Neural cell (in vitro differentiated cells): ENCODE data around the gene NEURL3. TPM values are rescaled to one million over a fixed set of nuclear protein-coding genes. Genes with fewer than 3 reads are reported as not detected.
"Not testable (repeated sequence)": the region's sequence is repeated elsewhere in the genome, so short reads cannot be mapped to it uniquely, and the experiment has no call there.

Experiments used
- H2AFZ ChIP-seq: fragments of 200-600, 300-800 bp; sonication (generic), shearing (Covaris generic); 2 replicates; pipeline ENCODE4 v1.6.0; 2014; ENCODE audit warnings: low read depth, mild to moderate bottlenecking, antibody characterized with exemption, low read length, moderate library complexity
- H3F3A ChIP-seq: fragments of 200-600 bp; shearing (Covaris generic); 2 replicates; pipeline ENCODE4 v1.6.1; 2016; ENCODE audit warnings: mild to moderate bottlenecking, moderate library complexity, mixed read lengths, antibody characterized with exemption, low read length; ENCODE audit not compliant: insufficient read depth, poor library complexity, severe bottlenecking
- H3K27ac ChIP-seq: fragments of 200-600, 300-800 bp; sonication (generic), shearing (Covaris generic); 2 replicates; pipeline ENCODE4 v1.5.1; 2014; ENCODE audit warnings: mild to moderate bottlenecking, low read length, moderate library complexity
- H3K27me3 ChIP-seq: fragments of 300-800, 200-600 bp; sonication (generic), shearing (Covaris generic); 2 replicates; pipeline ENCODE4 v1.6.0; 2014; ENCODE audit warnings: mild to moderate bottlenecking, low read depth, low read length, moderate library complexity; ENCODE audit not compliant: insufficient read depth
- H3K36me3 ChIP-seq: fragments of 300-800, 200-600 bp; sonication (generic), shearing (Covaris generic); 2 replicates; pipeline ENCODE4 v1.5.1; 2014; ENCODE audit warnings: mild to moderate bottlenecking, antibody characterized with exemption, low read length, moderate library complexity; ENCODE audit not compliant: insufficient read depth
- H3K4me2 ChIP-seq: fragments of 300-800, 200-600 bp; sonication (generic), shearing (Covaris generic); 2 replicates; pipeline ENCODE4 v1.6.0; 2014; ENCODE audit warnings: mild to moderate bottlenecking, low read length
- H3K4me3 ChIP-seq: fragments of 300-800, 200-600 bp; sonication (generic), shearing (Covaris generic); 2 replicates; pipeline ENCODE4 v1.5.1; 2014; ENCODE audit warnings: mild to moderate bottlenecking, low read length, moderate library complexity
- H3K79me2 ChIP-seq: fragments of 200-600 bp; shearing (Covaris generic); replicated peaks from 2 replicates; pipeline ENCODE4 v1.6.0; 2014; ENCODE audit warnings: mild to moderate bottlenecking, low read length, moderate library complexity; ENCODE audit not compliant: insufficient read depth
- H3K9ac ChIP-seq: fragments of 300-800, 200-600 bp; sonication (generic), shearing (Covaris generic); 2 replicates; pipeline ENCODE4 v1.6.1; 2016; ENCODE audit warnings: mild to moderate bottlenecking, low read length, mixed read lengths
- H3K9me2 ChIP-seq: fragments of 200-600 bp; shearing (Covaris generic); 2 replicates; pipeline ENCODE4 v1.6.1; 2016; ENCODE audit warnings: mild to moderate bottlenecking, low read length, mixed read lengths; ENCODE audit not compliant: insufficient read depth
- H3K9me3 ChIP-seq: fragments of 200-600, 300-800 bp; sonication (generic), shearing (Covaris generic); 2 replicates; pipeline ENCODE4 v1.6.1; 2016; ENCODE audit warnings: mild to moderate bottlenecking, mixed run types, low read length, moderate library complexity, mixed read lengths
- H4K20me1 ChIP-seq: fragments of 200-600 bp; shearing (Covaris generic); 2 replicates; pipeline ENCODE4 v1.6.1; 2016; ENCODE audit warnings: mild to moderate bottlenecking, mixed run types; ENCODE audit not compliant: insufficient read depth
- EP300 ChIP-seq: fragments of 450-650 bp; conservative IDR thresholded peaks from 2 replicates; pipeline ENCODE4 v1.6.1; 2014; ENCODE audit warnings: antibody characterized with exemption, mild to moderate bottlenecking, moderate library complexity; ENCODE audit not compliant: poor library complexity, severe bottlenecking
- EZH2 ChIP-seq: fragments of 200-600, 300-800 bp; shearing (Covaris generic), sonication (generic); IDR thresholded peaks from 2 replicates; pipeline ENCODE4 v1.6.1; 2014; ENCODE audit warnings: antibody characterized with exemption, low read length, borderline replicate concordance, mild to moderate bottlenecking; ENCODE audit not compliant: insufficient read depth, poor library complexity, severe bottlenecking
- MXI1 ChIP-seq: fragments of 450-650 bp; conservative IDR thresholded peaks from 2 replicates; pipeline ENCODE4 v1.6.1; 2014; ENCODE audit warnings: antibody characterized with exemption, mild to moderate bottlenecking; ENCODE audit not compliant: poor library complexity, severe bottlenecking
- POLR2AphosphoS5 ChIP-seq: IDR thresholded peaks from 2 replicates; pipeline ENCODE4 v1.6.1; 2012
- RAD21 ChIP-seq: fragments of 450-650 bp; conservative IDR thresholded peaks from 2 replicates; pipeline ENCODE4 v1.6.1; 2014; ENCODE audit warnings: antibody characterized with exemption, mild to moderate bottlenecking, moderate library complexity
- SMC3 ChIP-seq: fragments of 450-650 bp; conservative IDR thresholded peaks from 2 replicates; pipeline ENCODE4 v1.6.1; 2014; ENCODE audit warnings: antibody characterized with exemption, mild to moderate bottlenecking, moderate library complexity; ENCODE audit not compliant: poor library complexity
- TAF1 ChIP-seq: IDR thresholded peaks from 2 replicates; pipeline ENCODE4 v1.6.1; 2012; ENCODE audit warnings: low read depth
- polyA plus RNA-seq: library from polyadenylated mRNA; depleted of rRNA; stranded (reverse); fragments of >200 nt; gene quantifications from 2 replicates; pipeline ENCODE4 v1.2.3, GENCODE V29; 2014
- TF ChIP-seq, protein P1 (sequence below): IDR thresholded peaks from 2 replicates; pipeline ENCODE4 v1.6.1; 2012; ENCODE audit warnings: borderline replicate concordance
- TF ChIP-seq, protein P2 (sequence below): fragments of 450-650 bp; IDR thresholded peaks from 2 replicates; pipeline ENCODE4 v1.5.1; 2014; ENCODE audit warnings: antibody characterized with exemption, mild to moderate bottlenecking, moderate library complexity; ENCODE audit not compliant: poor library complexity, severe bottlenecking

Gene NEURL3
- polyA plus RNA-seq, 1 donor from 2014 or later: not detected

DNA sequence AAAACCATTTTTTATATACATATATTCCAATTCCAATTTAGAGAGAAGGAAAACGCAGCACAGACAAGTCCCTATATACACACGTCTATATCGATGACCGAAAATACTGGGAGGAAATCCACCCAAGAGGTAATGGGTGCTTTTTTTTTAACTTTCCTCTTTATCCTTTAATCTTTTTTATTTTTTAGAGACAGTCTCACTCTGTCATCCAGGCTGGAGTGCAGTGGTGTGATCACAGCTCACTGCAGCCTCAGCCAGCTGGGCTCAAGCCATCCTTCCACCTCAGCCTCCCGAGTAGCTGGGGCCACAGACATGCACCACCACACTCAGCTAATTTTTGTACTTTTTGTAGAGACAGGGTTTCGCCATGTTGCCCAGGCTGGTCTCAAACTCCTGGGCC lies 6.5 kb downstream of the NEURL3 start:
- H3K9me3 ChIP-seq, H3K27me3 ChIP-seq, H3K36me3 ChIP-seq, H2AFZ ChIP-seq, H3K4me3 ChIP-seq, H3K79me2 ChIP-seq, H3K9ac ChIP-seq, H3F3A ChIP-seq, H3K4me2 ChIP-seq, H3K9me2 ChIP-seq, H3K27ac ChIP-seq, H4K20me1 ChIP-seq: not testable (repeated sequence)

DNA sequence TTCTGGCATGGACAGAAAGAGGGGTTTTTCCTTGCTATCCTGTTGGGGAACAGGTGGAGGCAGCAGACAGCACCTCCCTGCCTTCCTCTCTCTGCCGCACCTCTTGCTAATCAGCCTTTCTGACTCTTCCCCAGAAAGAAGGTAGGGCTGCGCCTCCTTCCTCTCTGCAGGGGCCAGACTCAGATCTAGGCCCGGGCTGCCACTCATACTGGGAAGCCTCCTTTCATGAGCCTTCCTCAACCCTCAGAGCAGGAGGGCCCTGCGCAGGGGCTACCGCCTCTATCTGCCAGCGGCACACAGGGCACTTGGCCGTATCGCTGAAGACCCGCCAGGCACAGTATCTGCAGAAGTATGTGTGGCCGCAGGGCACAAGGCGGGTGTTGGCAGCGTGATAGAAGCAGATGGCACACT lies 7.1 kb downstream of the NEURL3 start:
- no peak for TF ChIP-seq MXI1
- no peak for TF ChIP-seq EZH2
- H2AFZ ChIP-seq: no peak overlapping the region

DNA sequence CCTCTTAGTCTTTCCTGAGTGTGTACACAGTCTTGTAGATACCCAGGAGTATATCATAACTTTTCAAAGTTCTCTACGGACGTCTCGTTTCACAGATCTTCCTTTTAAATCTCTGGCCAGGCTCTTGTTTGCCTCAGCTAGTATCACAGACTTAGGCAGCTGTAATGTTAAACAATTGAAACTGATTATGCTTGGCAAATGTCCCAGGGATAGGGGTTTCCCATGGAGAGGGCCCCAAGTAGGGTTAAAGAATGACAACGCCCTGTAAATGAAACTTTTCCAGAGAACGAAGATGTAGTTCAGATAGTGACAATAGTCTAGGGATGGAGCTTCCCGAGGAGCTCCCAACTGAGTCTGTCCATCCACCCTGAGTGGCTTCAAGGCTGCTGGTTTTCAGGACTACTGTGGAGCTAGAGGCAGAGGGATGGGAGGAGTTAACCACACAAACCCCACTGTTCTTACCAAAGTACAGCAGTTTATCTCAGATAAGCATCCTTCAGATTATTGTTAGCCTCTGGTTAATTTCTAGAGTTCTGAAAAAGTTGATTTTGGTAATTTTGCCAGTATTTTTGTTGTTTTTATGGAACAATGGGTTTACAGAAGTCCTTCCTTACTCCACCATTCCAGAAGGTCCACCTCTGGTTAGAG lies 9.1 kb downstream of the NEURL3 start:
- Histone ChIP-seq H2AFZ (no peak overlapping the region), H3K27ac (no peak overlapping the region), H3K4me3 (no peak overlapping the region), H3K9me2 (no peaks in the 10 kb centered on the region), H3F3A (no peaks in the 10 kb centered on the region), H3K79me2 (no peaks in the 10 kb centered on the region), H3K9me3 (peaks cover 3% of the 10 kb centered on the region), H3K36me3 (no peaks in the 10 kb centered on the region), H3K9ac (no peak overlapping the region), H3K27me3 (no peaks in the 10 kb centered on the region), H3K4me2 (no peak overlapping the region), H4K20me1 (no peaks in the 10 kb centered on the region)
- TF ChIP-seq SMC3 (no peak), POLR2AphosphoS5 (no peak), TAF1 (no peak), EZH2 (no peak), EP300 (no peak), RAD21 (no peak), MXI1 (no peak)
- TF ChIP-seq, protein P1, sequence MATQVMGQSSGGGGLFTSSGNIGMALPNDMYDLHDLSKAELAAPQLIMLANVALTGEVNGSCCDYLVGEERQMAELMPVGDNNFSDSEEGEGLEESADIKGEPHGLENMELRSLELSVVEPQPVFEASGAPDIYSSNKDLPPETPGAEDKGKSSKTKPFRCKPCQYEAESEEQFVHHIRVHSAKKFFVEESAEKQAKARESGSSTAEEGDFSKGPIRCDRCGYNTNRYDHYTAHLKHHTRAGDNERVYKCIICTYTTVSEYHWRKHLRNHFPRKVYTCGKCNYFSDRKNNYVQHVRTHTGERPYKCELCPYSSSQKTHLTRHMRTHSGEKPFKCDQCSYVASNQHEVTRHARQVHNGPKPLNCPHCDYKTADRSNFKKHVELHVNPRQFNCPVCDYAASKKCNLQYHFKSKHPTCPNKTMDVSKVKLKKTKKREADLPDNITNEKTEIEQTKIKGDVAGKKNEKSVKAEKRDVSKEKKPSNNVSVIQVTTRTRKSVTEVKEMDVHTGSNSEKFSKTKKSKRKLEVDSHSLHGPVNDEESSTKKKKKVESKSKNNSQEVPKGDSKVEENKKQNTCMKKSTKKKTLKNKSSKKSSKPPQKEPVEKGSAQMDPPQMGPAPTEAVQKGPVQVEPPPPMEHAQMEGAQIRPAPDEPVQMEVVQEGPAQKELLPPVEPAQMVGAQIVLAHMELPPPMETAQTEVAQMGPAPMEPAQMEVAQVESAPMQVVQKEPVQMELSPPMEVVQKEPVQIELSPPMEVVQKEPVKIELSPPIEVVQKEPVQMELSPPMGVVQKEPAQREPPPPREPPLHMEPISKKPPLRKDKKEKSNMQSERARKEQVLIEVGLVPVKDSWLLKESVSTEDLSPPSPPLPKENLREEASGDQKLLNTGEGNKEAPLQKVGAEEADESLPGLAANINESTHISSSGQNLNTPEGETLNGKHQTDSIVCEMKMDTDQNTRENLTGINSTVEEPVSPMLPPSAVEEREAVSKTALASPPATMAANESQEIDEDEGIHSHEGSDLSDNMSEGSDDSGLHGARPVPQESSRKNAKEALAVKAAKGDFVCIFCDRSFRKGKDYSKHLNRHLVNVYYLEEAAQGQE: no peak
- TF ChIP-seq, protein P2, sequence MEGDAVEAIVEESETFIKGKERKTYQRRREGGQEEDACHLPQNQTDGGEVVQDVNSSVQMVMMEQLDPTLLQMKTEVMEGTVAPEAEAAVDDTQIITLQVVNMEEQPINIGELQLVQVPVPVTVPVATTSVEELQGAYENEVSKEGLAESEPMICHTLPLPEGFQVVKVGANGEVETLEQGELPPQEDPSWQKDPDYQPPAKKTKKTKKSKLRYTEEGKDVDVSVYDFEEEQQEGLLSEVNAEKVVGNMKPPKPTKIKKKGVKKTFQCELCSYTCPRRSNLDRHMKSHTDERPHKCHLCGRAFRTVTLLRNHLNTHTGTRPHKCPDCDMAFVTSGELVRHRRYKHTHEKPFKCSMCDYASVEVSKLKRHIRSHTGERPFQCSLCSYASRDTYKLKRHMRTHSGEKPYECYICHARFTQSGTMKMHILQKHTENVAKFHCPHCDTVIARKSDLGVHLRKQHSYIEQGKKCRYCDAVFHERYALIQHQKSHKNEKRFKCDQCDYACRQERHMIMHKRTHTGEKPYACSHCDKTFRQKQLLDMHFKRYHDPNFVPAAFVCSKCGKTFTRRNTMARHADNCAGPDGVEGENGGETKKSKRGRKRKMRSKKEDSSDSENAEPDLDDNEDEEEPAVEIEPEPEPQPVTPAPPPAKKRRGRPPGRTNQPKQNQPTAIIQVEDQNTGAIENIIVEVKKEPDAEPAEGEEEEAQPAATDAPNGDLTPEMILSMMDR: no peak

More for the DNA sequence above, 7.1 kb downstream of the NEURL3 start:
- H3F3A ChIP-seq: no peaks in the 10 kb centered on the region
- no peaks in the 10 kb centered on the region for H3K36me3 ChIP-seq
- no peaks in the 10 kb centered on the region for H3K27me3 ChIP-seq
- H3K27ac ChIP-seq: no peak overlapping the region
- H3K9ac ChIP-seq: no peak overlapping the region
- no peaks in the 10 kb centered on the region for H3K9me2 ChIP-seq
- H3K79me2 ChIP-seq: no peaks in the 10 kb centered on the region
- H3K4me2 ChIP-seq: no peak overlapping the region
- no peaks in the 10 kb centered on the region for H4K20me1 ChIP-seq
- peaks cover 3% of the 10 kb centered on the region for H3K9me3 ChIP-seq
- no peak overlapping the region for H3K4me3 ChIP-seq
